GM12891 (cell line): Measurements from ENCODE around the gene MRFAP1.

ENCODE experiments used
- DNase-seq: peaks from one replicate; pipeline ENCODE4 v3.0.0; 2011; ENCODE audit warnings: low spot score; ENCODE audit not compliant: insufficient read length
- FAIRE-seq: peaks from 2 replicates; lab custom pipeline; 2011; peaks lifted over from hg19 to GRCh38; lab: Jason Lieb, UNC
- PAX5 ChIP-seq: IDR thresholded peaks from 2 replicates; pipeline ENCODE4 v1.6.1; 2011; ENCODE audit warnings: low read length, moderate library complexity, mild to moderate bottlenecking; ENCODE audit not compliant: insufficient read depth, severe bottlenecking
- POLR2A ChIP-seq: IDR thresholded peaks from 2 replicates; pipeline ENCODE4 v1.6.1; 2011; ENCODE audit warnings: low read depth, low read length, control low read depth
- POLR2AphosphoS5 ChIP-seq: IDR thresholded peaks from 2 replicates; pipeline ENCODE4 v1.6.1; 2011; ENCODE audit warnings: low read depth, low read length, control low read depth
- POU2F2 ChIP-seq: IDR thresholded peaks from 2 replicates; pipeline ENCODE4 v1.6.1; 2011; ENCODE audit warnings: low read depth, mild to moderate bottlenecking, control low read depth, low read length, moderate library complexity
- SPI1 ChIP-seq: IDR thresholded peaks from 2 replicates; pipeline ENCODE4 v1.6.1; 2011; ENCODE audit warnings: low read depth, low read length, control low read depth
- TAF1 ChIP-seq: IDR thresholded peaks from 2 replicates; pipeline ENCODE4 v1.6.1; 2011; ENCODE audit warnings: low read depth, low read length, control low read depth

The MRFAP1 gene

DNA sequence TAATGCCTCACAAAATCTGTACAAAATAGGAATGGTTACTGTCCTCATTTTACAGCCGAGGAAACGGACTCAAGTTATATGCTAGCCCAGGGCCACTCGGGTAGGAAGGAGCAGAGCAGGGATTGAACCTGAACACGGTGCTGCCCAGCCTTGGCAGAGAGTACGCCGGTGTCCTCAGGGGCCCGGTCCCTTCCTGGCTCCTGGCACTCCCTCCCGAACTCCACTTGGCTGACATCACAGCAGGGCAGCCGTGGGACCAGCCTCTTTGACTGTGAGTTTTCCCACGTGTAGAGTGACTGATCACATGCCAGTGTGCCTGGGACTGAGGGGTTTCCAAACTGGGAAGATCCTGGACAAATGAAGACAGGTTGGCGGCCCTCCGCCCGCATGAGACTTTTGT lies 41.8 kb upstream of the MRFAP1 start:
- no peak for DNase-seq
- TF ChIP-seq POU2F2 (no peak), POLR2A (no peak), TAF1 (no peak), POLR2AphosphoS5 (no peak), SPI1 (no peak), PAX5 (no peak)
- no peak for FAIRE-seq

DNA sequence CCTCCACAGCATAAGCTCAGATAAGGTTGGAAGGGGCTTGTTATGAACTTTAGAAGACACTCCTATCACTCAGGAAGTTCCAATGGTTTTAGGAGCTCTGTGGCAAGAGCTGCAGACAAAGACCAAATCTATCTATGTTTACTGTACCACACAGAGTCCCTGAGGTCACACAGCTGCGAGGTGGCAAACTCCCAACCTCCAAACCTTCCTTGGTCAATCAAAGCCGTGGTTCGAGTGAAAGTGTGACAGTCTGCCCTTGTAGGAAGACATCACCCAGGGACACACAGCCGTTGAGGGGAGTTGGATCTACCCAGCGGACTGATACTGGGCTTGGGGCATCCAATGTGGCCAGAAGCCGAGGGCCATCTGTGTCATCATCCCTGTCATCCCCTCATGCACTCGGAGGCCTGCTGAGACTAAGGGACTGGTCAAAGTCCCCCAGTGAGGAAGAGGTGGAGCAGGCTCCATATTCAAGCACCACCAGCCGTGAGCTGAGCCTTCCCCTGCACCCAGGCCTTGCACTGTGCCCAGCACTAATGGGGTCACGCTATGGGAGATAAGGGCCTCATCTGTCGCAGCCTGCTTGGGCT lies 38.7 kb upstream of the MRFAP1 start:
- TF ChIP-seq PAX5 (no peak), SPI1 (no peak), POLR2AphosphoS5 (no peak), POLR2A (no peak), POU2F2 (no peak), TAF1 (no peak)
- no peak for FAIRE-seq
- DNase-seq, result no peak

DNA sequence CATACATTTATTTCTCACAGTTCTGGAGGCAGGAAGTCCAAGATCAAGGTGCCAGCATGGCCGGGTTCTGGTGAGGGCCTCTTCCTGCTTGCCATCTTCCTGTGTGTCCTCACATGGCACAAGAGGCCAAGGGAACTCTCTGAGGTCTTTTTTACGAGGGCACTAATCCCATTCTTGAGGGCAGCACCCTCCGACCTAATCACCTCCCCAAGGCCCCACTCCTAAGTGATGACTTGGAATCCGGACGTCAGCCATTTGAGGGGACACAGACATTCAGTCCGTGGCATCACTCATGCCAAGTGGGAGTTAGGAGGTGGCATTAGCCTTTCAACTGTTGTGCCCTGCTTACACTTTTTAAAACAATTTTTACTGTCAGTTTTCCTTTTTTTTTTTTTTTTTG lies 38.2 kb upstream of the MRFAP1 start:
- TF ChIP-seq POU2F2, result no peak
- no peak for TF ChIP-seq POLR2A
- TF ChIP-seq PAX5, result no peak
- TF ChIP-seq POLR2AphosphoS5, result no peak
- TF ChIP-seq SPI1, result no peak
- no peak for TF ChIP-seq TAF1
- FAIRE-seq, result no peak
- DNase-seq, result no peak

DNA sequence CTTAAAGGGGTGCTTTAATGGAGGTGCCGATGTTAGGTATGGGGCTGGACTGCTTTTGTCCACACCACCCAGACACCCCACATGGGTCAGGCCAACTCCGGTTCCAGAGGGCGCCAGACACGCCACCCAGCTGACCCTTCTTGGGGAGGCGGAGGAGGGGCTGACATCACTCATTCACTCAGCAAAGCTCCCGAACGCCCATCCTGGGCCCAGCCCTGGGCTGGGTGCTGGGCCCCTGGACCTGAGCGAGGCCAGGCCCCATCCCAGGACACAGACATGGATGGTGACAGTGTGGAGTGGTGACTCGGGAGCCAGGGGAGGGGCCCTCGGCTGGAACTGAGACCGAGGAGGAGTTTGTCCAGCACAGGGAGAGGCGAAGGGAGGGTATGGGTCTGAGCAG lies 37.4 kb upstream of the MRFAP1 start:
- TF ChIP-seq SPI1, result no peak
- TF ChIP-seq TAF1, result no peak
- no peak for TF ChIP-seq PAX5
- no peak for TF ChIP-seq POLR2AphosphoS5
- TF ChIP-seq POLR2A, result no peak
- no peak for TF ChIP-seq POU2F2
- FAIRE-seq, result no peak
- DNase-seq, result no peak

DNA sequence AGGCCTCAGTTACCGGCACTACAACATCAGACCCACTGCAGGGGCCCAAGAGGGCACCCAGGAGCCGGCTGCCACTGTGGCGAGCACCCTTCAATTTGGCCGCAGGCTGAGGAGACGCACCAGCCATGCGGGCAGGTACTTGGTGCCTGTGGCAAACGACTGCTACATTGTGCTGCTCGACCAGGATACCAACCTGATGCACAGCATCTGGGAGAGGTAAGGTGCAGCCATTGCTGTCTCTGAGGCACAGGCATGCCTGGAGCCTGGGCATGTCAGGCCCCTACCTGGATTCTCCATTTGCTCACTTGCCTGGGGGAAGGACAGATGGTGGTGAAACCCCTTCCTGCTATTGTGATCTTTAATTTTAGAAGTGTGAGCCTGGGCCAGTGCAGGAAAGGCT lies 35.4 kb upstream of the MRFAP1 start:
- TF ChIP-seq TAF1 (no peak), POLR2AphosphoS5 (no peak)

DNA sequence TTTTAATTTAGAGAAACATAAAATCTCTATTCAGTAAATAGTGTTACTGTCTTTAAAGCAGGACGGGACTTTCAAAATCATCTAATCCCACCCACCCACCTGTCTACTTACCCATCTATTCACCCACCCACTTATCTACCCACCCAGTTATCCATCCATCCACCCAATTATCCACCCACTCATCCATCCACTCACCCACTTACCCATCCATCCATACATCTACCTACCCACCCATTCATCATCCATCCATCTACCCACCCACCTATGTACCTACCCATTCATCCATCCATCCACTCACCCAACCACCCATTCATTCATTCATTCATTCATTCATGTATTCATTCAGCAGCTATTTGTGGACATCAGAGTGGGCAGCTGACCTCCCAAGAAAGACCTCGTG lies 34.9 kb upstream of the MRFAP1 start:
- no peak for FAIRE-seq
- TF ChIP-seq POLR2AphosphoS5 (no peak), TAF1 (no peak), PAX5 (no peak), POU2F2 (no peak), POLR2A (no peak), SPI1 (no peak)

More for the DNA sequence above, 35.4 kb upstream of the MRFAP1 start:
- DNase-seq (no peak), FAIRE-seq (no peak)

DNA sequence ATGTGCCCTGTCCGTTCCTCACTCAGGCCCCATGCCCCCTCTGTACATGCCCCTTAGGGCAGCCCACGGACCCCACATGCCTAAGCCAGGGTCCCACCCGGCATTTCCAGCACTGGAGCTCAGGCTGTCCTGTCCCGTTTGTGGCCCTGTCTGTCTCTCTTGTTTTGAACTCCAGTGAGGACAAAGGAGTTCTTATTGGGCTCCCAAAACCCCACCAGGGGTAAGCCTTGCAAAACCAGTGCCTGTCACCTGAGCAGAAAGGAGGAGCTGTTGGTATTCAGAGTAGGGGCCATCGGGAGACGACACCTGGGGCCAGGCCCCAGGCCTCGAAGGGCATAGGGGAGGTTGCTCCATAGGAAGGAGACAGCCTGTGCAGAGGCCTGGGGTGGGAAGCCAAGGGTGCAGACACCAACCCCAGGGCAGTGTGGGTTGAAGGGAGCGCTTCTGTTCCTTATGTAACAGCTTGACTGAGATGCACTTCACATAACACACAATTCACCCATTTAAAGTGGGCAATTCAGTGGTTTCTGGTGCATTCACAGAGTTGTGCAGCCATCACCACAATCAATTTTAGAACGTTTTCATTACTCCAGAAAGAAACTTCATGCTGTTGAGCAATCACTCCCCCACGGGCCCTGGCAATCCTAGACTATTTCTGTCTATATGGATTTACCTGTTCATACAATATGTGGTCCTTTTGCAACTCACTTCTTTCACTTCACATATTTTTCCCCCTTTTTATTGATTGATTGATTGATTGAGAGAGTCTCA lies 33.8 kb upstream of the MRFAP1 start:
- FAIRE-seq (no peak), DNase-seq (no peak)
- TF ChIP-seq SPI1, result no peak
- TF ChIP-seq TAF1, result no peak
- TF ChIP-seq POU2F2, result no peak
- TF ChIP-seq POLR2AphosphoS5, result no peak
- no peak for TF ChIP-seq POLR2A
- no peak for TF ChIP-seq PAX5

More for the DNA sequence above, 34.9 kb upstream of the MRFAP1 start:
- DNase-seq, result no peak

DNA sequence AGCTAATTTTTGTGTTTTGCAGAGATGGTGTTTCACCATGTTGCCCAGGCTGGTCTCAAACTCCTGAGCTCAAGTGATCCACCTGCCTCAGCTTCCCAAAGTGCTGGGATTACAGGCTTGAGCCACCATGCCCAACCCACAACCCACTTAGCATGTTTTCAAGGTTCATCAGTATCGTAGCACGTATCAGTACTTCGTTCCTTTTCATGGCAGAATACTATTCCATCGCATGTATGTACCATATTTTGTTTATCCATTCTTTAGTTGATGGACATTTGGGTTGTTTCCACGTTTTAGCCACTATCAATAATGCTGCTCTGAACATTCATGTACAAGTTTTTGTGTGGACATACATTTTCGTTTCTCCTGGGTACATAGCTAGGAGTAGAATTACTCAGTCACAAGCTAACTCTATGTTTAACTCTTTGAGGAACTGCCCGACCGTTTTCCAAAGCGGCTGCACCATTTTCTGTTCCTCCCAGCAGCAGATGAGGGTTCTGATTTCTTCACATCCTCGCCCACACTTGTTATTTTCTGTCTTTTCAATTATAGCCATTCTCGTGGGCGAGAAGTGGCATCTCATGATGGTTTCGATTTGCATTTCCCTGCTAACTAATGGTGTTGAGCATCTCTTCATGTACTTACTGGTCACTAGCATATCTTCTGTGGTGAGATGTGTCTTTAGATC lies 33.0 kb upstream of the MRFAP1 start:
- peak; percentile 76 for FAIRE-seq
- no peak for DNase-seq
- TF ChIP-seq PAX5, result no peak
- TF ChIP-seq POU2F2, result no peak
- TF ChIP-seq POLR2AphosphoS5, result no peak
- no peak for TF ChIP-seq POLR2A
- no peak for TF ChIP-seq SPI1
- TF ChIP-seq TAF1, result no peak

DNA sequence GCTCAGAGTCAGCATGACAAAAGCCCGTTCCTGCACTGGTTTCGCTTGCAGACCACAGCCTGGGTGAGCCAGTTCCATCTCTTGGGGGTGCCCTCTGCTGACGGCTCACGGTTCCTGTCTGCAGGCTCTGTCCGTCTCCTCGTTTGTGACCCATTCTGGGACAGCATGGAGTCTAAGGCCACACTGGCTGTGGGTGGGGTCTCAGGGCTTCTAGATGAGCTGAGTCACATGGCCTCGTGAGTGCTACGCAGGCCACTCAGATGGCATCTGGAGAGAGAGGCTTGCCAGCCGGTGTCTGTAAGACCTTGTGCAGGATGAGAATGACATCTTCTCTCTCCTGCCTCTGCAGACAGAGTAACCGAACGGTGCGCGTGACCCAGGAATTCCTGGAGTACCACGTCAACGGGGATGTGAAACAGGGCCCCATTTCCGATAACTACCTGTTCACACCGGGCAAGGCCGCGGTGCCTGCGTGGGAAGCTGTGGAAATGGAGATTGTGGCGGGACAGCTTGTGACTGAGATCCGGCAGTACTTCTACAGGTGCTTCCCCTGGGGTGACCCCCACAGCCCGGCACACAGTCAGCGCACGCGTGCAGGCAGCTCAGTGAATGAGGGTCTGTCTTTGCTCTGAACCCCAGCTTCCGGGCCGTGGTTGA lies 31.6 kb upstream of the MRFAP1 start:
- FAIRE-seq (no peak), DNase-seq (no peak)
- TF ChIP-seq PAX5 (no peak), POU2F2 (no peak), POLR2AphosphoS5 (no peak), POLR2A (no peak), SPI1 (no peak), TAF1 (no peak)
